GM21381 (cell line): ENCODE measurements around the gene IGSF9B.
A peak's percentile ranks its signal among the peaks of the same experiment; 100 is the strongest.

Source experiments
- ATAC-seq: cut with Tn5 transposase; IDR thresholded peaks from one replicate; pipeline ENCODE4 v1.9.1; 2021; ENCODE audit warnings: mild to moderate bottlenecking, moderate library complexity; ENCODE audit not compliant: unreplicated experiment

IGSF9B gene

GRCh38 chr11:133985981-133986944 is 29.5 kb upstream of the IGSF9B start:
- ATAC-seq = no peak

- no peak for ATAC-seq
Measured at GRCh38 chr11:133984828-133985227, 28.1 kb upstream of the IGSF9B start.

GRCh38 chr11:133983660-133984316 is 27.0 kb upstream of the IGSF9B start:
- ATAC-seq = no peak

GRCh38 chr11:133982876-133983275 is 26.1 kb upstream of the IGSF9B start:
- ATAC-seq = no peak

- ATAC-seq = no peak
Measured at GRCh38 chr11:133982151-133982550, 25.4 kb upstream of the IGSF9B start.

GRCh38 chr11:133981156-133981555 is 24.4 kb upstream of the IGSF9B start:
- ATAC-seq = no peak

GRCh38 chr11:133980665-133981064 is 23.9 kb upstream of the IGSF9B start:
- no peak for ATAC-seq

GRCh38 chr11:133978794-133979193 is 22.0 kb upstream of the IGSF9B start:
- no peak for ATAC-seq

GRCh38 chr11:133977067-133977677 is 20.4 kb upstream of the IGSF9B start:
- ATAC-seq = peak; percentile 95

GRCh38 chr11:133975488-133975849 is 18.7 kb upstream of the IGSF9B start:
- ATAC-seq = no peak

GRCh38 chr11:133974836-133975487 is 18.2 kb upstream of the IGSF9B start:
- no peak for ATAC-seq

GRCh38 chr11:133971881-133972280 is 15.1 kb upstream of the IGSF9B start:
- ATAC-seq = no peak

- no peak for ATAC-seq
Measured at GRCh38 chr11:133969112-133969511, 12.3 kb upstream of the IGSF9B start.

- no peak for ATAC-seq
Measured at GRCh38 chr11:133968300-133968699, 11.5 kb upstream of the IGSF9B start.

- ATAC-seq = no peak
Measured at GRCh38 chr11:133967599-133968238, 11.0 kb upstream of the IGSF9B start.

- ATAC-seq = no peak
Measured at GRCh38 chr11:133966921-133967598, 10.3 kb upstream of the IGSF9B start.

GRCh38 chr11:133966172-133966651 is 9.4 kb upstream of the IGSF9B start:
- no peak for ATAC-seq

GRCh38 chr11:133965031-133965601 is 8.3 kb upstream of the IGSF9B start:
- ATAC-seq = no peak

- ATAC-seq = no peak
Measured at GRCh38 chr11:133964356-133964755, 7.6 kb upstream of the IGSF9B start.

GRCh38 chr11:133961890-133962289 is 5.1 kb upstream of the IGSF9B start:
- no peak for ATAC-seq
